K562 (cell line): ENCODE results near the gene APP.

ENCODE experiments used
- CBX2 ChIP-seq: fragments of 200-600 bp; sonication (generic); IDR thresholded peaks from one replicate; pipeline ENCODE4 v1.6.1; 2012; ENCODE audit warnings: mild to moderate bottlenecking, low read length, inconsistent platforms; ENCODE audit not compliant: insufficient read depth, poor library complexity, severe bottlenecking
- CTCF ChIP-seq, 3 experiments: IDR thresholded peaks in 2 of 3; conservative IDR thresholded peaks in 1 of 3; 2 replicates each; pipeline ENCODE4 v1.5.1; 2011 to 2012; ENCODE audit warnings: low read length in 3 of 3, mild to moderate bottlenecking in 3 of 3, control low read depth in 2 of 3, improper control_type of control experiment in 1 of 3, inconsistent platforms in 1 of 3, low read depth in 1 of 3, mixed read lengths in 1 of 3, moderate library complexity in 1 of 3; ENCODE audit not compliant: insufficient read depth in 2 of 3
- ETV6 ChIP-seq, 3 experiments: fragments of 150-350 bp in 1 of 3; sonication (generic) in 1 of 3; formaldehyde crosslinking in 1 of 3; IDR thresholded peaks; 2 replicates each; pipeline versions ENCODE4 v1.6.1 to v1.8.0; 2014 to 2022; ENCODE audit warnings: borderline replicate concordance in 2 of 3, low read depth in 2 of 3, antibody characterized with exemption in 1 of 3, low read length in 1 of 3, mild to moderate bottlenecking in 1 of 3, missing genetic modification reagents in 1 of 3
- FOS ChIP-seq: IDR thresholded peaks from 3 replicates; pipeline ENCODE4 v1.6.1; 2011; ENCODE audit not compliant: insufficient read length; ENCODE audit errors: extremely low read depth
- HNRNPLL ChIP-seq: fragments of 200-400 bp; formaldehyde crosslinking; IDR thresholded peaks from 2 replicates; pipeline ENCODE4 v1.6.1; 2017; ENCODE audit warnings: low read length, low read depth, mild to moderate bottlenecking; ENCODE audit not compliant: poor library complexity, severe bottlenecking
- MEF2A ChIP-seq: IDR thresholded peaks from 2 replicates; pipeline ENCODE4 v1.6.1; 2011; ENCODE audit warnings: low read depth, mild to moderate bottlenecking, low read length, moderate library complexity; ENCODE audit not compliant: control insufficient read depth
- NFXL1 ChIP-seq: fragments of 450-650 bp; formaldehyde crosslinking; IDR thresholded peaks from 2 replicates; pipeline ENCODE4 v1.4.0; 2021; ENCODE audit warnings: mild to moderate bottlenecking
- NR3C1 ChIP-seq: sonication (generic); formaldehyde crosslinking; IDR thresholded peaks from 2 replicates; pipeline ENCODE4 v1.8.1; 2022; ENCODE audit warnings: missing genetic modification reagents
- POLR2AphosphoS5 ChIP-seq: IDR thresholded peaks from 2 replicates; pipeline ENCODE4 v1.6.1; 2011; ENCODE audit warnings: mild to moderate bottlenecking, low read depth, low read length, moderate library complexity; ENCODE audit not compliant: control insufficient read depth, insufficient read depth
- RCOR1 ChIP-seq, 2 experiments: IDR thresholded peaks; 2 replicates each; pipeline ENCODE4 v1.6.1; 2012; ENCODE audit warnings: low read depth in 2 of 2, low read length in 2 of 2, borderline replicate concordance in 1 of 2, improper control_type of control experiment in 1 of 2
- ZBTB17 ChIP-seq: fragments of 450-650 bp; formaldehyde crosslinking; IDR thresholded peaks from 2 replicates; pipeline ENCODE4 v1.4.0; 2020; ENCODE audit warnings: mild to moderate bottlenecking
- ZNF785 ChIP-seq: fragments of 250-450 bp; sonication (Bioruptor Pico); IDR thresholded peaks from 2 replicates; pipeline ENCODE4 v1.4.0; 2020; ENCODE audit warnings: mild to moderate bottlenecking

GRCh38 chr21:26020081-26020480 lies 150.5 kb downstream of the APP start:
- TF ChIP-seq CBX2 (no peak), NFXL1 (CRISPR knock-in tag) (no peak), ZNF785 (CRISPR knock-in tag) (no peak), RCOR1 (IDR thresholded peaks at IDR 0.05; ENCODE audit: borderline replicate concordance in 1 of 2, low read depth in 2 of 2, low read length in 2 of 2) (no peak), CTCF (IDR thresholded peaks at IDR 0.05 in 2 of 3, conservative IDR thresholded peaks at IDR 0.05 in 1 of 3; ENCODE audit: insufficient read depth in 2 of 3, low read depth in 1 of 3, low read length in 3 of 3) (no peak), HNRNPLL (no peak), POLR2AphosphoS5 (no peak), NR3C1 (CRISPR knock-in tag) (no peak), FOS (no peak), MEF2A (no peak), ETV6 (IDR thresholded peaks at IDR 0.05; ENCODE audit: borderline replicate concordance in 1 of 2, low read depth in 2 of 2, low read length in 1 of 2) (no peak), ETV6 (CRISPR knock-in tag; IDR thresholded peaks at IDR 0.05; ENCODE audit: borderline replicate concordance) (no peak), ZBTB17 (no peak)
